ENCODE measurements around the gene GHR.

The GHR gene

GRCh38 chr5:42591015-42591414 is 167.8 kb downstream of the GHR start:
- Histone ChIP-seq H3K27me3 (ENCODE audit: insufficient read depth, poor library complexity, severe bottlenecking) (peaks cover 7% of the 10 kb centered on the region), H3K36me3 (ENCODE audit: low read depth) (no peaks in the 10 kb centered on the region), H3K4me3 (ENCODE audit: severe bottlenecking) (no peak overlapping the region), H3K4me1 (ENCODE audit: insufficient read depth, poor library complexity, severe bottlenecking) (no peaks in the 10 kb centered on the region), H3K27ac (ENCODE audit: poor library complexity, severe bottlenecking) (no peak overlapping the region), H3K9me3 (ENCODE audit: severe bottlenecking) (no peaks in the 10 kb centered on the region)
- TF ChIP-seq CTCF (IDR thresholded peaks at IDR 0.05; ENCODE audit: poor library complexity, severe bottlenecking) = no peak
- DNase-seq (ENCODE audit: low spot score) = no peak
- ATAC-seq (ENCODE audit: low read depth) = no peak

- no peak for TF ChIP-seq CTCF (IDR thresholded peaks at IDR 0.05; ENCODE audit: poor library complexity, severe bottlenecking)
- ATAC-seq (ENCODE audit: low read depth) (no peak), DNase-seq (ENCODE audit: low spot score) (no peak)
- H3K9me3 ChIP-seq (ENCODE audit: severe bottlenecking) = no peaks in the 10 kb centered on the region
- no peaks in the 10 kb centered on the region for H3K27me3 ChIP-seq (ENCODE audit: insufficient read depth, poor library complexity, severe bottlenecking)
- H3K27ac ChIP-seq (ENCODE audit: poor library complexity, severe bottlenecking) = no peak overlapping the region
- no peak overlapping the region for H3K4me3 ChIP-seq (ENCODE audit: severe bottlenecking)
- no peaks in the 10 kb centered on the region for H3K36me3 ChIP-seq (ENCODE audit: low read depth)
- no peaks in the 10 kb centered on the region for H3K4me1 ChIP-seq (ENCODE audit: insufficient read depth, poor library complexity, severe bottlenecking)
Observed at GRCh38 chr5:42592401-42593140, 169.3 kb downstream of the GHR start.

GRCh38 chr5:42593591-42593990 is 170.4 kb downstream of the GHR start:
- ATAC-seq (ENCODE audit: low read depth) (no peak), DNase-seq (ENCODE audit: low spot score) (no peak)
- no peaks in the 10 kb centered on the region for H3K4me1 ChIP-seq (ENCODE audit: insufficient read depth, poor library complexity, severe bottlenecking)
- H3K9me3 ChIP-seq (ENCODE audit: severe bottlenecking) = no peaks in the 10 kb centered on the region
- no peaks in the 10 kb centered on the region for H3K27me3 ChIP-seq (ENCODE audit: insufficient read depth, poor library complexity, severe bottlenecking)
- no peaks in the 10 kb centered on the region for H3K36me3 ChIP-seq (ENCODE audit: low read depth)
- H3K27ac ChIP-seq (ENCODE audit: poor library complexity, severe bottlenecking) = no peak overlapping the region
- H3K4me3 ChIP-seq (ENCODE audit: severe bottlenecking) = no peak overlapping the region
- no peak for TF ChIP-seq CTCF (IDR thresholded peaks at IDR 0.05; ENCODE audit: poor library complexity, severe bottlenecking)

- TF ChIP-seq CTCF (IDR thresholded peaks at IDR 0.05; ENCODE audit: poor library complexity, severe bottlenecking) = no peak
- H3K4me1 ChIP-seq (ENCODE audit: insufficient read depth, poor library complexity, severe bottlenecking) = no peaks in the 10 kb centered on the region
- H3K9me3 ChIP-seq (ENCODE audit: severe bottlenecking) = no peaks in the 10 kb centered on the region
- ATAC-seq (ENCODE audit: low read depth) (no peak), DNase-seq (ENCODE audit: low spot score) (no peak)
- H3K36me3 ChIP-seq (ENCODE audit: low read depth) = no peaks in the 10 kb centered on the region
- H3K27ac ChIP-seq (ENCODE audit: poor library complexity, severe bottlenecking) = no peak overlapping the region
- H3K27me3 ChIP-seq (ENCODE audit: insufficient read depth, poor library complexity, severe bottlenecking) = no peaks in the 10 kb centered on the region
- H3K4me3 ChIP-seq (ENCODE audit: severe bottlenecking) = no peak overlapping the region
Observed at GRCh38 chr5:42595597-42595996, 172.4 kb downstream of the GHR start.

GRCh38 chr5:42596817-42597216 is 173.6 kb downstream of the GHR start:
- H3K27ac ChIP-seq (ENCODE audit: poor library complexity, severe bottlenecking) = no peak overlapping the region

More at GRCh38 chr5:42596817-42597216, 173.6 kb downstream of the GHR start:
- H3K9me3 ChIP-seq (ENCODE audit: severe bottlenecking) = no peaks in the 10 kb centered on the region
- H3K27me3 ChIP-seq (ENCODE audit: insufficient read depth, poor library complexity, severe bottlenecking) = no peaks in the 10 kb centered on the region
- no peak for TF ChIP-seq CTCF (IDR thresholded peaks at IDR 0.05; ENCODE audit: poor library complexity, severe bottlenecking)
- no peak overlapping the region for H3K4me3 ChIP-seq (ENCODE audit: severe bottlenecking)
- H3K36me3 ChIP-seq (ENCODE audit: low read depth) = no peaks in the 10 kb centered on the region
- no peaks in the 10 kb centered on the region for H3K4me1 ChIP-seq (ENCODE audit: insufficient read depth, poor library complexity, severe bottlenecking)
- ATAC-seq (ENCODE audit: low read depth) (no peak; the same call in 2 of the 3 replicates), DNase-seq (ENCODE audit: low spot score) (no peak)

All from RWPE2 (cell line).